ENCODE measurements around the gene IL18RAP.

Gene IL18RAP

DNA sequence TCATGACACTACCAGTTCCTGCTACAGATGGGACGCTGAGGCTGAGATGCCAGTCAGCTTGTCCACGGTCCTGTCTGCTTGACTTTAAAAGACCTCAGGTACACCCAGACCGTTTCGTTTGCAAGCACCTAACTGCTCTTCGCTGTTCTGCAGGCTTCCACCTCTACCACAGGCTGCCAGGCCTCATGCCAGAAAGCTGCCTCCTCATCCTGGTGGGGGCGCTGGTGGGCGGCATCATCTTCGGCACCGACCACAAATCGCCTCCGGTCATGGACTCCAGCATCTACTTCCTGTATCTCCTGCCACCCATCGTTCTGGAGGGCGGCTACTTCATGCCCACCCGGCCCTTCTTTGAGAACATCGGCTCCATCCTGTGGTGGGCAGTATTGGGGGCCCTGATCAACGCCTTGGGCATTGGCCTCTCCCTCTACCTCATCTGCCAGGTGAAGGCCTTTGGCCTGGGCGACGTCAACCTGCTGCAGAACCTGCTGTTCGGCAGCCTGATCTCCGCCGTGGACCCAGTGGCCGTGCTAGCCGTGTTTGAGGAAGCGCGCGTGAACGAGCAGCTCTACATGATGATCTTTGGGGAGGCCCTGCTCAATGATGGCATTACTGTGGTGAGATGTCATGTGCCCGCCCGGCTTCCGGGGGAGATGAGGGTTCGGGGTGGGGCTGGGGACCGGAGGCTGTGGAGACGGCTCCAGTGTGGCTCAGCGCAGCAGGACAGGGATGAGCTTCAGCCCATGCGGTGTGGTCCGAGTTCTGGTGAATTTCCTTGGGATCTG is 55.9 kb downstream of the IL18RAP start:
- DNase-seq (ENCODE audit: low read depth, low spot score), result no peak
- TF ChIP-seq FOXP2 (optimal IDR thresholded peaks at IDR 0.05; ENCODE audit: control extremely low read depth, extremely low read length, insufficient read depth), result no peak
- TF ChIP-seq EZH2 (IDR thresholded peaks at IDR 0.05), result no peak
- no peak for TF ChIP-seq POLR2AphosphoS5 (IDR thresholded peaks at IDR 0.05; ENCODE audit: borderline replicate concordance, low read depth, low read length)
- Histone ChIP-seq H3K36me3 (ENCODE audit: insufficient read depth, low read length) (no peaks in the 10 kb centered on the region), H3K4me3 (no peak overlapping the region), H3K27ac (no peak overlapping the region), H3K9me3 (ENCODE audit: low read depth, low read length) (no peaks in the 10 kb centered on the region), H3K9ac (ENCODE audit: insufficient read length) (no peak overlapping the region)

DNA sequence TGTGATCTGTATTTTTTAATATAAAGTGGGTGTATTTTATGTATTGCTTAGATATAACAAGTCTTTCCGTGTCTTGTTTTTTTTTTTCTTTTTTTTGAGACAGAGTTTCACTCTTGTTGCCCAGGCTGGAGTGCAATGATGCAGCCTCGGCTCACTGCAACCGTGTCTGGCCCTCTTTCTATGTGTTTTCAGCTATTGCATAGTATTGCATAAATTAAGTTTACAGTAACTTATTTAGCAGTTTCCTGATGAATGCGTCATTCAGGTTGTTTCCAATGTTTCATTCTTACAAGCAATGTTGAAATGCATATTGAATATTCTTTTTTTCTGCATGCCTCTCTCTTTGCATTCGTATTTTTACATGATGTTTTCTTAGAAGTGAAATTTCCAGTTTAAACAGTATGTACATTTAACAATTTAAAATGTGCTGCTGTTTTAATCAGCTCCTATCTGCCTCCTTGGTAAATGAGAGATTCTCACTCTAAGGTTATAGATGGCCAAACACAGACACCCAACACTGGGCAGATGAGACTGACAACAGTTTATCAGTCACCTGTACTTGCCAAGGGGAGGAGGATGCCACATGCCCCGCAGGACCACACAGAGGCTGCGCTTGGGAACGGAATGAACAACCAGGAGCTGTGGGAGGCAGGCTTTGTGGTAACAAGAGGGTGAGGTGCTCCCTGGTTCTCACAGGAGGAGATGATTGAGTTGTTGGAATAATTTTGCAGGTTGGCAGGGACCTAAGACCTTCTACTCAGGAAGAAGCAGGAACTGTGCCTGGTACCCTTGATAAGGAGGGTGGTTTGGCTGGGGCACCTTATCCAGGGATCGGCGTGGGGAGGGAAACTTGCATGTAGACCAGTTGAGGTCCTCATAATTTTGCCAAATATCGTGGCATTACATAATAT is 57.6 kb downstream of the IL18RAP start:
- no peak for TF ChIP-seq FOXP2 (optimal IDR thresholded peaks at IDR 0.05; ENCODE audit: control extremely low read depth, extremely low read length, insufficient read depth)
- TF ChIP-seq EZH2 (IDR thresholded peaks at IDR 0.05), result no peak
- TF ChIP-seq POLR2AphosphoS5 (IDR thresholded peaks at IDR 0.05; ENCODE audit: borderline replicate concordance, low read depth, low read length), result no peak
- DNase-seq (ENCODE audit: low read depth, low spot score), result no peak
- Histone ChIP-seq H3K27ac (no peak overlapping the region), H3K36me3 (ENCODE audit: insufficient read depth, low read length) (no peaks in the 10 kb centered on the region), H3K9ac (ENCODE audit: insufficient read length) (no peak overlapping the region), H3K9me3 (ENCODE audit: low read depth, low read length) (no peaks in the 10 kb centered on the region), H3K4me3 (no peak overlapping the region)

DNA sequence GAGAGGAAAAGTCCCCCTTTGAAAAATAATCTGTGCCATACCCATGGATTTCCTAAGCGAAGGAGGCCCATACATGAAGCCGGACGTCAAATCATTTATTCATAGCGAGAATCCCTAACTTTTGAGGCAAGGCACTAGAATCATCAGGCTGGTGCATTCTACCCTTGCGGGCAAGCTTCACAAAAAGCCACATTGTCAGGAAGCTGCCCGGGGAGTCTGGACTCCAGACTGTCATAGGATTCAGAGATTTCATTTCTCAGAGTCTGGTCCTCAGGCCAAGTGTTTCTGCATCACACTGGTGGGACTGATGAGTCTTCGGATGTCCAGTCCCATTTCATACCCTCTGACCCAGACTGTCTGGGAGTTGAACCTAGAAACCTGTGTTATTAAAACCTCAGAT is 59.0 kb downstream of the IL18RAP start:
- no peak for TF ChIP-seq FOXP2 (optimal IDR thresholded peaks at IDR 0.05; ENCODE audit: control extremely low read depth, extremely low read length, insufficient read depth)
- no peak for TF ChIP-seq POLR2AphosphoS5 (IDR thresholded peaks at IDR 0.05; ENCODE audit: borderline replicate concordance, low read depth, low read length)
- no peak for TF ChIP-seq EZH2 (IDR thresholded peaks at IDR 0.05)
- DNase-seq (ENCODE audit: low read depth, low spot score), result no peak
- H3K4me3 ChIP-seq, result no peak overlapping the region
- H3K36me3 ChIP-seq (ENCODE audit: insufficient read depth, low read length), result no peaks in the 10 kb centered on the region
- H3K9ac ChIP-seq (ENCODE audit: insufficient read length), result no peak overlapping the region
- no peak overlapping the region for H3K27ac ChIP-seq
- no peaks in the 10 kb centered on the region for H3K9me3 ChIP-seq (ENCODE audit: low read depth, low read length)

DNA sequence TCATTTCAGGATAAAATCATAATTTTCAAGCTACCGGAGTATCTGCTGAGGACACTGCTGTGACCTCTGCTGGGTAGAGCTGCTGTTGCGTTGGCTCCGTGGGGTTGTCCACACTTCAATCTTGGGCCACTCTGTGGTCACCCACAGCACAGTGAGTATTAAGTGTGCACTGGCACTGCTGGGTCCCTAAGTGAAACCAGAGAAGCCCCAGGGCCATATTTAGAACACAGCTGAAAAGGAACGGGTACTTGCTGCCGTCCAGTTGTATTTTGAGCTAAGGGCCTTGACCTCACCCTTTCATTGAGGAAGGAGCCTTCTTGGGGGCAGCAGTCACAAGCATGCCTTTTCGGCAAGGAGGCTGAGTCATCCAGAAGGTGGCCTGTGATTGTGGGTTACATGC is 60.1 kb downstream of the IL18RAP start:
- Histone ChIP-seq H3K36me3 (ENCODE audit: insufficient read depth, low read length) (no peaks in the 10 kb centered on the region), H3K27ac (no peak overlapping the region), H3K9ac (ENCODE audit: insufficient read length) (no peak overlapping the region), H3K4me3 (no peak overlapping the region), H3K9me3 (ENCODE audit: low read depth, low read length) (no peaks in the 10 kb centered on the region)
- TF ChIP-seq POLR2AphosphoS5 (IDR thresholded peaks at IDR 0.05; ENCODE audit: borderline replicate concordance, low read depth, low read length) (no peak), FOXP2 (optimal IDR thresholded peaks at IDR 0.05; ENCODE audit: control extremely low read depth, extremely low read length, insufficient read depth) (no peak), EZH2 (IDR thresholded peaks at IDR 0.05) (no peak)
- DNase-seq (ENCODE audit: low read depth, low spot score), result no peak

DNA sequence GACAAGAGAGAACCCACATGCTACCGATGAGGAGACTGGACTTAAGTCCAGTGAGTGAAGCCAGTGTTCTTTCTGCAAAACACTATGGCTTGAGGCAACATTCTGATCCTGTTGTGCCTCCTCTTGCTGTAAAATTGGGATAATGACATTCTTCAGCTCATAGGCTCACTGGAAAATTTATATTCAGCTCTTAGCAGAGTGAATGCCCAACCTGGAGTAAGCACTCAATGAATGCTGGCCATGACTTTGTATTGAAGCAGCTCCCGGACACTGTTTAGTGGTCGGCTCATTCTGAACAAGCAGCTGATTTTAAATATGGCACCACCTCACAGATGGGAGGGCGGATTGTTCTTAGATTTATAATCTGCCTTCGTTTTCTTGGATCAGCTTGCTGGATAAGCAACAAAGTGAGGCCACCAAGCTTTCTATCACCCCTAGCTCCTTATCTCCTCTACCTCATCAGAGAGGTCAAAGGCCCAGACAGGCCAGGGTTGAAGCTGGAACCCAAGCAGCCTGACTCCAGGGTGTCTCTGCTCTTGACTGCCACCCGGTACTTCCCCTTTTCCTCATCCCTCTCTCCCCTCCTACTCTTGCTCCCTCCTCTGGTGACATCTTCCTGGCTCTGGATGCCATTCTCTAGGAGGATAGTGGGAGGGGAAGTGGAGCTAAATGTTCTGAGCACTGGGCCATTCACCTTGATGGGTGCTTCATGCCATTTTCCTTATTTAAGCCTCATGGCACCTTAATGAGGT is 61.5 kb downstream of the IL18RAP start:
- no peak for DNase-seq (ENCODE audit: low read depth, low spot score)
- H3K9ac ChIP-seq (ENCODE audit: insufficient read length), result no peak overlapping the region
- H3K9me3 ChIP-seq (ENCODE audit: low read depth, low read length), result no peaks in the 10 kb centered on the region
- TF ChIP-seq FOXP2 (optimal IDR thresholded peaks at IDR 0.05; ENCODE audit: control extremely low read depth, extremely low read length, insufficient read depth) (no peak), EZH2 (IDR thresholded peaks at IDR 0.05) (no peak), POLR2AphosphoS5 (IDR thresholded peaks at IDR 0.05; ENCODE audit: borderline replicate concordance, low read depth, low read length) (no peak)
- no peaks in the 10 kb centered on the region for H3K36me3 ChIP-seq (ENCODE audit: insufficient read depth, low read length)
- no peak overlapping the region for H3K27ac ChIP-seq
- no peak overlapping the region for H3K4me3 ChIP-seq

DNA sequence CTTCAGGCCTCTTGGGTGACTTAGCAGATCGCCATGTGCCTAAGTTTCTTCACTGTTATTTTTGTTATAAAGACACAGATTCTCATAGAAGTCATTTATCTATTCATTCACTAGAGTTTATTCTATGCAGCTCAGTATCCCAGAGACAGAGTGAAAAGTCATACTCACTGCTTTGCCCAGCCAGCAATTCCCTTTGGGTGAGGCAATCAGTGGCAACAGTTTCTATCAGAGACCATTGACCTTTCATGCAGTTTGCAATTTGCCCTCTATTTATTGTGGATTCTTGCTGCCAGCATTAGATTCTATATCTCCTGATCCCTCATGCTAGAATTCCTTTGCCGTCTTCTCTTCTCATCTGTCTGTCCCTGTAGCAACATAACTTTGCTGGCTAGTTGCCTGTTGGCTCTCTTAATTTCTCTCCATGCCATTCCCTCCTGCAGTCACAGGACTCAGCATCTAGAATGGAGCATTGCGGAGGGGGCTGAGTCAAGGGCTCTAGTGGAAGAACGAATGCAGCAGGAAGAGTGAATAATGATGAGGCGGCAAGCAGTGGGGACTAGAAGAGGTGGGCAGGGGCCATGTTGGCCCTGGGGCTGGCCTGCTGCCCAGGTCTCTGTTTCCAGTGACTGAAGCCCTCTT is 62.3 kb downstream of the IL18RAP start:
- H3K9ac ChIP-seq (ENCODE audit: insufficient read length), result no peak overlapping the region
- no peak overlapping the region for H3K4me3 ChIP-seq
- no peak overlapping the region for H3K27ac ChIP-seq
- TF ChIP-seq FOXP2 (optimal IDR thresholded peaks at IDR 0.05; ENCODE audit: control extremely low read depth, extremely low read length, insufficient read depth) (no peak), POLR2AphosphoS5 (IDR thresholded peaks at IDR 0.05; ENCODE audit: borderline replicate concordance, low read depth, low read length) (no peak), EZH2 (IDR thresholded peaks at IDR 0.05) (no peak)
- H3K9me3 ChIP-seq (ENCODE audit: low read depth, low read length), result no peaks in the 10 kb centered on the region
- no peak for DNase-seq (ENCODE audit: low read depth, low spot score)
- no peaks in the 10 kb centered on the region for H3K36me3 ChIP-seq (ENCODE audit: insufficient read depth, low read length)

DNA sequence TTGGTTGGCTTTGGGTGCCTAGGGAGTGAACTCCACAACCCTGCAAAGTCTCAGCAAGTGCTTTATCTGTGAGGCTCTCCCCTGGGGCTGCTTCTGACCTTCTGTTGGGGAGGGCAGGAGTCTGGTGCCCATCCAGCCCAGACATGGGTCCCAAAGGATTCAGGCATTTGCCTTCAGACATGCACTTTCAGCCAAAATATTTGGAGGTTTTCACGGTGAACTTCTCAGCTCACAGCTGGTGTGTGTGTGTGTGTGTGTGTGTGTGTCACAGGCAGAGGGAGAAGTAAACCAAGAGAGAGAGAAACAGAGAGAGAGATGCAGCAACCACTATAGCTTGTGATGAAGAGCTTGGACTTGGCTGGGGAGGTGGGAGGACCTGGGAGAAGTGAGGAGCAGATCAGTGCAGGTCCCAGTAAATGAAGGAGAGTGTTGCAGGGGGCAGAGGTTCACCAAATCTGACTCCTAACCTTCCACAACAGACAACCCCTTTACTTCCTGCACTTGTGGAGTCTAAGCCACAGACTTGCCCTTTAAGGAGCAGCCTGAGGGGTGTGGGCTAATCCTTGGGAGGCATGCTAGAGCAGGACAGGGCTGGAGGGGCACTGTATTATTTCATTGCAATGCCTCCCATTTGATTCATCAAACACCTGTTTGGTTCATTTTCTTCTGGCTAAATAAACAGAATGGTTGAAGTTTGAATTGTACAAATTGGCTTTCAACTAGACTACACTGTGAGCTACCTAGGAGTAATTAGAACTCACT is 64.2 kb downstream of the IL18RAP start:
- DNase-seq (ENCODE audit: low read depth, low spot score), result no peak
- Histone ChIP-seq H3K9me3 (ENCODE audit: low read depth, low read length) (no peaks in the 10 kb centered on the region), H3K27ac (no peak overlapping the region), H3K36me3 (ENCODE audit: insufficient read depth, low read length) (no peaks in the 10 kb centered on the region), H3K4me3 (no peak overlapping the region), H3K9ac (ENCODE audit: insufficient read length) (no peak overlapping the region)
- TF ChIP-seq FOXP2 (optimal IDR thresholded peaks at IDR 0.05; ENCODE audit: control extremely low read depth, extremely low read length, insufficient read depth), result no peak
- no peak for TF ChIP-seq EZH2 (IDR thresholded peaks at IDR 0.05)
- no peak for TF ChIP-seq POLR2AphosphoS5 (IDR thresholded peaks at IDR 0.05; ENCODE audit: borderline replicate concordance, low read depth, low read length)
